GM19328 (cell line): ENCODE measurements around the gene JAKMIP1.
"Not testable (repeated sequence)": the region's sequence is repeated elsewhere in the genome, so short reads cannot be mapped to it uniquely, and the experiment has no call there.

ENCODE experiments used
- ATAC-seq: cut with Tn5 transposase; IDR thresholded peaks from one replicate; pipeline ENCODE4 v1.9.1; 2021; ENCODE audit warnings: mild to moderate bottlenecking, moderate library complexity; ENCODE audit not compliant: unreplicated experiment

JAKMIP1 gene

DNA sequence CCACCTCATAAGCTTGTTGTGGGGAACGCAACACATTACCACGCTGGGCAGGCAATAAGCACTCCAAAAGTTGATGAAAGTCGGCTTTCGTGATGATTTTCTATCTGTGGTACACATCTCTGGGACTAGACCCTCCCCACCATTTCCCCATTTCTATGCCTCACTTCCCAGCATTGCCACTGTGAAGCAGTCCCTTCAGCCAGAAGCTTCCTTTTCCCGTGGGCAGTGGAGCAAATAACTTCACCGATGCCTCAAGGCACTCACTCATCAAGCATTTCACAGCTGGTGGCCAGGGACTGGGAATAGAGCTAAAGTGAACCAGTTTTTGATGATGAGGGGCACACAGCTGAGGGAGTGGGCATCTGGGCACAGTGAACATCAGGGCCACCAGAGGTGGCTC is 201.0 kb downstream of the JAKMIP1 start:
- no peak for ATAC-seq

DNA sequence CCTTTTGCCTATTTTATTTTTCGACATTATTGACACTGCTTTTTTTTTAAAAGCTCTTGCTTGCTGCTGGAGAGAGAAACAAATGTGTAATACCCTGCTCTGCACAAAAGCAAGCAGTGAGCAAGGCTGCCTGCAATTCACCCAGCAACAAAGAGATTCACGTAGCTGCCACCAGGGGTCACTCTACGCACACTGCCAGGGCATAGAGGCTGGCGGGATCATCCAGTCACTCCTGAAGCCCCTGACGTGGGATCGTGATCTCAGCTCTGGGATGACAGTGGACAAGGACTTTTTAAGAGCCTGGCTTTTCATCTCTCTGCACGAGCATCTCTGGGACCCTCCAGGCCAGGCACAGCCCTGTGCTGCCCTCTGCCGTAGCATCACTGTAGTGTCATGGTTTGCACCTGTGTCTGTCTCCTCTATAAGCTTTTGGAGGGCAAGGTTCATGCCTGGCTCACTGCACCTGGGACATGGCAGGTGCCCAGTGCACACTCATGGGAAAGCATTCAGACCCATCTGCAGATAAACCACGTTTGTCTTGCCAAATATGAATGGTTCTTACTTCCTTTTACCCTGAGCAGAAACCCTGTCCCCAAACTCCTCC is 201.9 kb downstream of the JAKMIP1 start:
- ATAC-seq: peak; percentile 83

GRCh38 chr4:5996641-5997040 is 203.7 kb downstream of the JAKMIP1 start:
- no peak for ATAC-seq

DNA sequence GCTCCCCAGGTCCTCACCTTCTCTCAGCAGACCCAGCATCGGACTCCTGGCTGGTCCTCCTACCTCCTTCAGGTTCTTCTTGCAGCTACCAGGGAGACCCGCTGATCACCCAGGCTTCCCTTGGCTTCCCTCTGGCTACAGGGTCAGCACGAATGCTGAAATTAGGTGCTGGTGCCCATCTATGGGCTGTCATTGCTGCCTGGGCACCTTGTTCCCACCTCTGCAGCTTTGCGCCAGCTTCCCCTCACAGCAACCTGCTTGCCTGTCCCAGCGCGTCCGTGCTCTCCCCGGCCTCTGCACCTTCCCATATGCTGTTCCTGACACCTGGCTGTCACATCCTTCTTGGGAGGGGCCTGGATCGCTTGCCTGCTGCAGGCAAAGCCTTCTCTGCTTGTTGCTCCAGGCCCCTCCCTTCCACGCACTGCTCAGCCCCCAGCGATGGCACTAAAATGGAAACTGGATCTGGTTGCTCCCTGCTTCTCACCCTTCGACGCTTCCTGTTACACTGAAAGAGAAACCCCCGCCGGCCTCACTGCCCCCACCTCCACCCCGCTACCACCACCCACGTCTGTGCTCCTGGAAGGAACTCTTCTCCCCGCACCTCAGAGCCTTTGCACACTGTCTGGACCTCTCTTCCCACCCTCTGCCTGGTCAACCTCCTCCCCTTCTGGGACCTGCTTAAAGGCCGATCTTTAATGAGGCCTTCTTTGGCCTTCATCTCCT is 204.3 kb downstream of the JAKMIP1 start:
- ATAC-seq: no peak

DNA sequence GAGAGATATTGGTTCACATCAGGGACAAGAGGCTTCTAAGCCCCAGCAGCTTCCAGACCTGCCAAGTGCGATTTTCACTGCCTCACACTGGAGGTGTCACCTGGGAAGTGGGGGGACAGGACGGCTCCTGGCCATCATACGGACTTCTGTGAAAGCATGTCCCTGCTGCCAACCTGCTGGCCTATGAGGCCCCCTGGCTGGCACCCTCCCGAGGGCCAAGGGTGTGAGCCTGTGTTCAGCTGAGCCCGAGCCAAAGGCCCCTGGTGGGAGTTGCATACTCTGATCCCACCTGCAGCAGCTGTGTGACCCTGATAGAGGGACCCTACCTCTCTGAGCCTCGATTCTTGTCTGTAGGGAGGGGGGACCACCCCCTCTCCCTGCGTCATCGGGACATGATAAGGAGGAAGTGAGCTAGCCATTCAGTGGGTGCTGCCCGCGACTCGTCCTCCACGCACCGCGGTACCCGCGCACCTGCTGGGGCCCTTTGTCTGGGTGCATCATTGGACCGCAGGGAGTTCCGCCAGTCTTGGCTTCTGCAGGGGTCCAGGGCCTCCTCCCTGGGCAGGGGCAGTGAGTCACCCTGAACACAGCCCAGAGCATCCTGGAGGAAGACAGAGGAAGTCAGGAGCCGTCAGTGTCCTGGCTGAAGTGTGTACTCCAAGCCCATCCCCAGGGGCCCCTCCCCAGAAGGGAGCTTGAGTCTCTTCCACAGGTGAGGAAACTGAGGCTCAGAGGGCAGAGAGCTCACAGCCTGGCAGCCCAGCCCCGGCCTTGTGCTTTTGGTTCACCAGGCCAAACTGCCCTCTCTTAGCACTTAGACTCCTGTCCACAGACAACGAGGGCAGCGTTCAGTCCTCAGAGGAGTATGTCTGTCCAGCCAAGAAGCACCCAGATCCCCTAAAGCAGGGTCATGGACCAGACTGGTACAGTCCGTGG is 206.2 kb downstream of the JAKMIP1 start:
- ATAC-seq: no peak

GRCh38 chr4:5993346-5993745 is 207.0 kb downstream of the JAKMIP1 start:
- ATAC-seq: not testable (repeated sequence)

DNA sequence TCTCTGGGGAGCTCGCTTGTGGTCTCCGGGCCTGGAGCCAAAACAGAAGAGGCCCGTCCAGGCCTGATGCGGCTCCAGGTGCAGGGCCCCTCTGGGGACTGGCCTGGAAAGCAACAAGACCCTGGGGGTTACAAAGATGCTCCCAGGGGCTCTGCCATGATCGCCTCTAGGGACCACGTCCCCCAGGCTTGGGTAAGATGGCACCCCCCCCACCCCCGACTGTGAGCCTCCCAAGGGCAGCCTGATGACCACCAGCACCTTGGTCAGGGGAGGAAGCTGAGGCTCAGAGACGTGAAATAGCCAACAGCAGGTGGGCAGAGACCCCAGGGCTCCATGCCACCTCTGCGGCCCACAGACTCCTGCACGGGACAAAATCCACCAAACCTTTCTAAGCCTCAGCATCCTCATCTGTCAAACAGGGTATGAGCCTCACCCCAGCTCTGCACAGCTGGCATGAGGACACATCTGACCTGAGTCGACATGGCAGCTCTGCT is 207.5 kb downstream of the JAKMIP1 start:
- ATAC-seq: no peak

GRCh38 chr4:5992171-5992827 is 208.1 kb downstream of the JAKMIP1 start:
- ATAC-seq: no peak

DNA sequence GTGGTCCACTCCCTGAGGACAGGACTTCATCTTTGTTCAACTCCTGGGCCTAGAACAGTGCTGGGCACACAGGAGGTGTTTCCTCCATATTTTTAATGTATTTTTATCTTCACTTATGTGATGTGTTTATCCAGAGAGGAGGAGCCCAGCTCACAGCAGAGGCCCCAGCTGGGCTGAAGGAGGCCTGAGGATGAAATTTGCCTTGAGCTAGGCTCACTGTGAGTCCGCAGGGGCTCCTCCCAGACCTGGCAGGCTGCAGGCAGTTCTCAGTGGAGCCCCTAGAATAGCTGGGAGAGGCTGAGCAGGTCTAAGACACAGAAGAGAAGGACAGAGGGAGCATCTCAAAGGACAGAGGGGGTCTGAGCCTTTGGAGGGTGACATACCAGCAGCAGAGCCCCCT is 208.9 kb downstream of the JAKMIP1 start:
- ATAC-seq: no peak

GRCh38 chr4:5990446-5991160 is 209.7 kb downstream of the JAKMIP1 start:
- ATAC-seq: no peak

DNA sequence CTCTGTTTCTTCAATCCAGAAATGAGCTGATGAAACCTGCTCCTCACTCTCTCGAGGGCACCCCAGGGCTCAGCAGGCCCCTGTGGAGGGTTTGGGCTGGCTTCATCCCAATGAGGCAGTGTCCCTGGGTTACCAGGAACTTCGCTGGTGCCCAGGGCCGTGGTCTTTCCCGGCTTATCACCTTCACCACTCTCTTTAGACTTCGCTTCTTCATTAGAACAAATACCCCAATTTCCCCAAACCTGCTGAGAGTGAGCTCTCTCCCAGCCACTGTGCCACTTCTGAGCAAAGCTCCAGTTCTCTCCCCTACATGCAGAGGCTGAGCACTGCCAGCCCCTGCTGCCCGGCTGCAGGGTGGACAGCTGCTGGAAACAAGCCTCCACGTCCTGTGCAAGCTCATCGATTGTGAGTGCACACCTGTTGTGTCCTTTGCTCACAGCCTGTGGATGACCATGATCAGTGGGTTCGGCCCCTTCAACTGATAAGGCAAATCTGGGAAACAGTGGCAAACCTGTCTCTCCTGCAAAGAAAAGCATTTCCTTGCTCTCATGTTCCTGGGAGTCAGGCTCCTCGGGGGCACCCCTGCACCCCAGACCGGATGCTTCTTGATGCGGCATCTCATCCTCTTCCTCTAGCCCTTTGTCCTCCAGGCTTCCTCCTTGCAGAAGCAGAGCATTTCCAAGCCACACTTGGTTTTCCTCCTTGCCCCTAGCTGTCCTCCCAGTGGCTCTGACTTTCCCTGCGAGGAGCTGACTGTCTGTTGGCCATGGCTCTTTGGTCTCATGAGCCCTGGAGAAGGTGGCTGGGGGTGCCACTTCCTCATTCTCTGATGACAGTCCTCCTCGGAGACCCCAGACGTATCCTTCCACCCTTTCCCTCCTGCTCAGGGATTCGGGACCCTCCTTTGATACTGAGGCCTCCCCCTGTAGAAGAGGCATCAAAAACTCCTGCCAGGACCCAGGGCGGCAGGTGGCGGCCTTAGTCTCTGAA is 210.8 kb downstream of the JAKMIP1 start:
- no peak for ATAC-seq

DNA sequence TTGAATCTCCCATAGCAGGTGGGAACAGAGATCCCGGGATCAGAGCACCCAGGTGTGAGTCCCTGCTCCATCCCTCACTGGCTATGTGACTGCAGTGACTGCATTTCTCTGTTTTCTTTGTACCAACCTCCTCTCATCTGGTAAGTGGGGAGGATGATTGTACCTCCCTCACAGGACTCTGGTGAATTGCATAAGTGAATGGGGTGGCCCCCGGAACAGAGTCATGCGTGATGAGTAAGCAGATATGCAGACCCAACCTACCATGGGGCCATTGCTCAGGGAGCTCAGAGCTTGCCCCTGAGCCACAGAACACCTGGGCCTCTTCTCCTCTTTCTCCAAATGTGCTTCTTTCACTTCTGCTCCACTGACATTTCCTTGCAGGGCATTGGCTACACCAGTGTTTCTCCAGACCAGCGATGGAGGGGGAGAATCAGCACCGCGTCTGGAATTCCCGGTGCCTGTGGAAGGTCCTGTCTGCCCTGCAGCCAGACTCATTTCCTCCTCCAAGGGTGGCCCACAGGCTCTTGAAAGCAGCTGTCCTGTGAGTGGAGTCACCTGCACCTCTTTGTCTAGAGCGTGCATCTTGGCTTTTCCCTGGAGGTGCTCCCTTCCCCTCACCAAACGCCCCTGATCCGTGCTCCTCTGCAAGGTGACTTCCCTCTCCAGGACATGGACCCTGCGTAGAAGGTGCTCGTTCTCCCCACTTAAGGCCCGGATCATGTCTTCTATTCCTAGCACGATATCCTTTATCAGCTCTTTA is 212.1 kb downstream of the JAKMIP1 start:
- no peak for ATAC-seq

- no peak for ATAC-seq
Observed at GRCh38 chr4:5984843-5985242, 215.5 kb downstream of the JAKMIP1 start.

DNA sequence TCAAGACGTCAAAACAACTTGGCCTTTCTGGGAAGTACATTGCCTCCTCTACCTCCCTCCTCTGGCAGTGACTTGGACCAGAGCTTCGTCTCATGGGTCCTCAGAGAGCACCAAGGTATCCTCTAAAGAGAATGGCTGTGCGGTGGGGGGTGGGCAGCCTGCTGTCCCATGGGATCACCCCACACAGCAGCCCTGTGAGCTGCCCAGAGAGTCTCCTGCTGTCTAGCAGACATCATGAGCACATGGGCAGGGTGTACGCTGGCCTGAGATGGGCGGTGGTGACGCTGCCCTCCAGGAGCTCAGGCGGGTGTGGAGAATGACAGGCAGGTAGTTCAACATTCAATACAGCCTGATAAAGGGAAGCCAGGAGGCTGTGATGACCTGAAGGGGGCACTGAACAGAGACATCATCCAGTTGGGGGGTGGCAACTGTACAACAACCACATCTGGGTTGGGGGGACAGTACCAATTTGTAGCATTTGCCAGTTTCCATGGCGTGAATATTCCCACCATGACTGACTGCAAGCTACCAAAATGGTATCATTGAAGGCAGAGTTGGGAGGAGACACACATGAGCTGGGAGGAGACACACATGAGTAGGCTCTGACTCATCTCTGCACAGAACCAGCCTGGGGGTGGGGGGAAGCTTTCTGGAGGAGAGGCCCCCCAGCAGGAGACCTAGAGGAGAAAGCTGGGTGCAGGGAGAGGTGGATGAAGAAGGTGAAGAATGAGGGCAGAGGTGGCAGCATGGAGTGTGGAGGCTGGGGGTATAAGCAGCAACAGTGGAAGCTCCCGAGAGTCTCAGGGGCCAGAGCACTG is 218.0 kb downstream of the JAKMIP1 start:
- ATAC-seq: no peak

DNA sequence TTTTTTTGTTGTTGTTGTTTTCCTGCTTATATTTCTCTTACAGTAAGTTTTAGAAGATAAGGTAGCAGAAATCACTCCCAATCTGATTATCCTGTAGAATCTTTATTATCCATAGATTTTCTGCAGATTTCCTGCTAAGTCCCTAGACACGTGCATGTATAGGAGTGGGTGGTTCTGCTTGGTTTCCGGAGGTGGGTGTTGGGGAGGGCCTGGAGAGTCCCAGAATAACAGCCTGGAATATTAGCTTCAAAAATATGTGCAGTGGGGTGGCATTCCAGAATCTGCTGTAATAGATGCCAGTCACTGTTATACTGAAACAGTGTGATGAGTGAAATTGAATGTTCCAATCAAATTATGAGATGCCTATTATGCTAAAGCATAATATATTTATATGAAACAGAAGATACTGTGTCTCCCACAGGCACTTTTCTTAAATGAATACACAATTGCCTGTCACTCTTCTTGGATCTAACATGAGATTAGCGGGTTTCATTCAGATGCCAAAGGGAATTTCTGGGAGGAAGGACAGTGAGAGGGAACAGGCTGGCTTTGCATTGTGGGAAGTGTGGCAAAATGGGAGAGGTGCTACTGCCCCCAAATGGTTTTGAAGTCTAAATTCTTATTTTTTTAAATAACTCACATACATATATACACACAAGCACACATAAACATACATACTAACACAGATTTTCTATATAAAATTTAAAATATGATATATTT is 219.8 kb downstream of the JAKMIP1 start:
- ATAC-seq: no peak

DNA sequence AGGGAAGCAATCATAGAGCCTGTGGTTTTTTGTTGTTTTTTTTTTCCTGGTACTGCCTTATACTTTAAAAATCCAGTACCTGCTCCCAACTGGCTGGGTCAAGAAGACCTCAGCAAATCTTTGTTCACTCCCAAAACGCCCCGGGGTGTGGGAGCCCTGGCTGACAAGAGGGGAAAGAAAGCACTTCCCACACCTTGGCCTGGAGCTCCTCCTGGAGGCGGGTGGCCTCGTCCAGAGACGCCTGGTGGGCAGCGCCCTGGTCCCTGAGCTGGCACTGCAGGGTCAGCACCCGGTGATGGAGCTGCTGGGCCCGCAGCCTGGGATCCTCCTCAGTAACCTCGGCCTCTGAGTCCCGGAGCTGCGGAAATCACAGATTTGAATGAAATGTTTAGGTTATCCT is 220.4 kb downstream of the JAKMIP1 start:
- no peak for ATAC-seq

GRCh38 chr4:5976921-5977320 is 223.4 kb downstream of the JAKMIP1 start:
- ATAC-seq: no peak
